ENCODE measurements around the gene ATN1.

- TF ChIP-seq CTCF (IDR thresholded peaks at IDR 0.05), result no peak
- no peak for TF ChIP-seq POLR2A (IDR thresholded peaks at IDR 0.05)
These were observed 25.9 kb downstream of the ATN1 start for GRCh38 chr12:6953442-6954315.

Data from heart left ventricle (tissue), 13 donors.